ENCODE measurements around the gene PGD.

Gene PGD

DNA sequence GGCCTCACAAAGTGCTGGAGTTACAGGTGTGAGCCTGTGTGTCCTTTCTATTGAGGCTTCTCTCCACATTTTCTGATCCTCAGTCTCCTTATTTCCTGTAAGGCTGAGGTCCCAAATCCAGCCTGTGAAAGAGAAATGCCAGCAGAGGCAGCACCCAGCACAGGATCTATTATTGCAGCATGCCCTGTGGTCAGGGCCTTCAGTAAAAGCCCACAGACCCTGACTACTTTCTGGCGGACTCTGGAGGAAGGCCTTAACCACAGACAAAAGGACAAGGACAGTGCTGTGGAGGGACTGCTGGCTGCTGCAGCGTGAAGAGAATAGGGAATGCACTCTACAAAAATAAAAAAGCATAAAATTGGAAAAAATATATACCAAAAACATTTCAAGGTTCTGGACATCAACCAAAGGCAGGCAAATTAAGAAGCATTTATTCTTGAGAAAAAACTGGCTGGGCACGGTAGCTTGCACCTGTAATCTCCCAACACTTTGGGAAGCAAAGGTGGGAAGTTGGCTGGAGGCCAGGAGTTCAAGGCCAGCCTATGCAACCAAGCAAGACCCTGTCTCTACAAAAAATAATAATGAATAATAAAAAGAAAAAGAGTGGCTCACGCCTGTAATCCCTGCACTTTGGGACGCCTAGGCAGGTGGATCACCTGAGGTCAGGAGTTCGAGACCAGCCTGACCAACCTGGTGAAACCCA is 9.4 kb upstream of the PGD start:
- TF ChIP-seq EP300 (IDR thresholded peaks at IDR 0.05; ENCODE audit: borderline replicate concordance) (no peak), TCF12 (IDR thresholded peaks at IDR 0.05; ENCODE audit: low read depth) (no peak), CEBPB (IDR thresholded peaks at IDR 0.05) (no peak), TAF1 (IDR thresholded peaks at IDR 0.05; ENCODE audit: low read depth) (no peak), TEAD4 (IDR thresholded peaks at IDR 0.05) (no peak), EGR1 (IDR thresholded peaks at IDR 0.05) (no peak), ZBTB7A (IDR thresholded peaks at IDR 0.05; ENCODE audit: low read depth) (no peak), CREB1 (IDR thresholded peaks at IDR 0.05; ENCODE audit: low read depth) (no peak), NFIC (IDR thresholded peaks at IDR 0.05) (no peak), FOXM1 (IDR thresholded peaks at IDR 0.05; ENCODE audit: borderline replicate concordance, low read depth) (no peak), YY1 (IDR thresholded peaks at IDR 0.05; ENCODE audit: low read depth) (no peak), RAD21 (IDR thresholded peaks at IDR 0.05; ENCODE audit: low read depth) (no peak)
- TF ChIP-seq, protein P1, sequence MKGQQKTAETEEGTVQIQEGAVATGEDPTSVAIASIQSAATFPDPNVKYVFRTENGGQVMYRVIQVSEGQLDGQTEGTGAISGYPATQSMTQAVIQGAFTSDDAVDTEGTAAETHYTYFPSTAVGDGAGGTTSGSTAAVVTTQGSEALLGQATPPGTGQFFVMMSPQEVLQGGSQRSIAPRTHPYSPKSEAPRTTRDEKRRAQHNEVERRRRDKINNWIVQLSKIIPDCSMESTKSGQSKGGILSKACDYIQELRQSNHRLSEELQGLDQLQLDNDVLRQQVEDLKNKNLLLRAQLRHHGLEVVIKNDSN (IDR thresholded peaks at IDR 0.05) = no peak
- TF ChIP-seq, protein P2, sequence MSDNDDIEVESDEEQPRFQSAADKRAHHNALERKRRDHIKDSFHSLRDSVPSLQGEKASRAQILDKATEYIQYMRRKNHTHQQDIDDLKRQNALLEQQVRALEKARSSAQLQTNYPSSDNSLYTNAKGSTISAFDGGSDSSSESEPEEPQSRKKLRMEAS (IDR thresholded peaks at IDR 0.05) = no peak
- TF ChIP-seq, protein P3, sequence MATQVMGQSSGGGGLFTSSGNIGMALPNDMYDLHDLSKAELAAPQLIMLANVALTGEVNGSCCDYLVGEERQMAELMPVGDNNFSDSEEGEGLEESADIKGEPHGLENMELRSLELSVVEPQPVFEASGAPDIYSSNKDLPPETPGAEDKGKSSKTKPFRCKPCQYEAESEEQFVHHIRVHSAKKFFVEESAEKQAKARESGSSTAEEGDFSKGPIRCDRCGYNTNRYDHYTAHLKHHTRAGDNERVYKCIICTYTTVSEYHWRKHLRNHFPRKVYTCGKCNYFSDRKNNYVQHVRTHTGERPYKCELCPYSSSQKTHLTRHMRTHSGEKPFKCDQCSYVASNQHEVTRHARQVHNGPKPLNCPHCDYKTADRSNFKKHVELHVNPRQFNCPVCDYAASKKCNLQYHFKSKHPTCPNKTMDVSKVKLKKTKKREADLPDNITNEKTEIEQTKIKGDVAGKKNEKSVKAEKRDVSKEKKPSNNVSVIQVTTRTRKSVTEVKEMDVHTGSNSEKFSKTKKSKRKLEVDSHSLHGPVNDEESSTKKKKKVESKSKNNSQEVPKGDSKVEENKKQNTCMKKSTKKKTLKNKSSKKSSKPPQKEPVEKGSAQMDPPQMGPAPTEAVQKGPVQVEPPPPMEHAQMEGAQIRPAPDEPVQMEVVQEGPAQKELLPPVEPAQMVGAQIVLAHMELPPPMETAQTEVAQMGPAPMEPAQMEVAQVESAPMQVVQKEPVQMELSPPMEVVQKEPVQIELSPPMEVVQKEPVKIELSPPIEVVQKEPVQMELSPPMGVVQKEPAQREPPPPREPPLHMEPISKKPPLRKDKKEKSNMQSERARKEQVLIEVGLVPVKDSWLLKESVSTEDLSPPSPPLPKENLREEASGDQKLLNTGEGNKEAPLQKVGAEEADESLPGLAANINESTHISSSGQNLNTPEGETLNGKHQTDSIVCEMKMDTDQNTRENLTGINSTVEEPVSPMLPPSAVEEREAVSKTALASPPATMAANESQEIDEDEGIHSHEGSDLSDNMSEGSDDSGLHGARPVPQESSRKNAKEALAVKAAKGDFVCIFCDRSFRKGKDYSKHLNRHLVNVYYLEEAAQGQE (IDR thresholded peaks at IDR 0.05; ENCODE audit: low read depth) = no peak

DNA sequence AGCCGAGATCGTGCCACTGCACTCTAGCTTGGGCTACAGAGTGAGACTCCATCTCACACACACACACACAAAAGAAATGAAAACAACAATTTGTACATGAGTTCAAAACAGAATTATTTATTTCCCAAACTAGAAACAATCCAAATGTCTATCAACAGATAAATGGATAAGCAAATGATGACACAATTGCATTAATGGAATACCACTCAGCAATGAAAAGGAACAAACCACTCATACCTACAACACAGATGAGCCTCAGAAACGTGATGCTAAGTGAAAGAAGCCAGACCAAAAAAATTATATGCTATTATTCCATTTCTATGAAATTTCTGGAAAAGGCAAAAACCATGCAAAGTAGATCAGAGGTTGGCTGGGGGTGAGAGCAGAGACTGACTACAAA is 2.0 kb upstream of the PGD start:
- TF ChIP-seq ZBTB7A (IDR thresholded peaks at IDR 0.05; ENCODE audit: low read depth) (no peak), EP300 (IDR thresholded peaks at IDR 0.05; ENCODE audit: borderline replicate concordance) (no peak), RAD21 (IDR thresholded peaks at IDR 0.05; ENCODE audit: low read depth) (no peak), EGR1 (IDR thresholded peaks at IDR 0.05) (no peak), NFIC (IDR thresholded peaks at IDR 0.05) (no peak), YY1 (IDR thresholded peaks at IDR 0.05; ENCODE audit: low read depth) (no peak), TEAD4 (IDR thresholded peaks at IDR 0.05) (no peak), TCF12 (IDR thresholded peaks at IDR 0.05; ENCODE audit: low read depth) (no peak), CEBPB (IDR thresholded peaks at IDR 0.05) (no peak), TAF1 (IDR thresholded peaks at IDR 0.05; ENCODE audit: low read depth) (no peak), CREB1 (IDR thresholded peaks at IDR 0.05; ENCODE audit: low read depth) (no peak), FOXM1 (IDR thresholded peaks at IDR 0.05; ENCODE audit: borderline replicate concordance, low read depth) (no peak)
- TF ChIP-seq, protein P3 (IDR thresholded peaks at IDR 0.05; ENCODE audit: low read depth) = no peak
- TF ChIP-seq, protein P2 (IDR thresholded peaks at IDR 0.05) = no peak
- TF ChIP-seq, protein P1 (IDR thresholded peaks at IDR 0.05) = no peak

DNA sequence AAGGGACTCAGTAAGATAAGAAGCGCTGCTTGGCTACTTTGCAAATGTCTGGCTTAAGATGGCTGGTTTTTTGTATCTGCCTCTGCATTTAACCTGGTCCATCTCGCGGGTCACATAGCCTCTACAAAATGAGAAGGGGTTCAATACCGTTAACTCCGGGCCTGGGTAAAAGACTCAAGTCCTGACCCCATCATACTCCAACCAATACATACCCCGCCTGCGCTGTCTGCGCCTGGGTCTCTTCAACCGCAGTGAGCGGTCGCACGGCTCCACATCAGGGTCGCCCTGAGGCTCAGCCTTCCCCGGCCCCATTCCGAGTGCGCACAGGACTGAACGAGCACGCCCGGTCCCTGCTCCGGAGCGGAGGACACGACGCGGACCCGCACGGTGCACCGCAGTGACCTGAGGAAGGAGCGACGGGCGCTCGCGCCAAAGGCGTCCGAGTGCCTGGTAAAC is 558 bp upstream of the PGD start:
- TF ChIP-seq, protein P3 (IDR thresholded peaks at IDR 0.05; ENCODE audit: low read depth) = no peak
- no peak for TF ChIP-seq CEBPB (IDR thresholded peaks at IDR 0.05)
- no peak for TF ChIP-seq YY1 (IDR thresholded peaks at IDR 0.05; ENCODE audit: low read depth)
- TF ChIP-seq, protein P1 (IDR thresholded peaks at IDR 0.05) = no peak
- TF ChIP-seq EP300 (IDR thresholded peaks at IDR 0.05; ENCODE audit: borderline replicate concordance) = no peak

DNA sequence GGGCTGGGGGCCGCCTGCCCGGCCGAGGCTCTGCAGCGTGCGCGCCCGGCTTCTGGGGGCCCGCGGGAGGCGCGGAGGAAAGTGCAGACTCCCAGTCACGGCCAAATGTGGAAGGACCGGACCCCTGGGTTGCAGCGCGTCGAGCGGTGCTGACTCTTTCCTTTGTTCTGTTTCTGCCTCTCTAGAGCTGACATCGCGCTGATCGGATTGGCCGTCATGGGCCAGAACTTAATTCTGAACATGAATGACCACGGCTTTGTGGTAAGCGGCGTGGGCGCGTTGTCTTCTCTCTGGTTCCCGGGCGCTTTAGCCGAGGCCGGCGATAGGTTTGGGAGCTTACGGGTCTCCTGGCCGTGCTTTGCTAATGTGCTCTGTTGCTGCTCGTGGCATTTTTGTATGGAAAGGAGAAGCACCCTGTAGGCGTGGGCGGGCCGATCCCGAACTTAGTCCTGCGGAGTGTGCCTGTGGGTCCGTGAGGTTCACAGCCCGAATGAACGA is 629 bp downstream of the PGD start:
- TF ChIP-seq EGR1 (IDR thresholded peaks at IDR 0.05) (peak; percentile 71), CEBPB (IDR thresholded peaks at IDR 0.05) (no peak)
- TF ChIP-seq, protein P2 (IDR thresholded peaks at IDR 0.05) = peak; percentile 4; the same call in 1 of the 2 replicates
